ENCODE measurements around the gene ZNF474.

DNA sequence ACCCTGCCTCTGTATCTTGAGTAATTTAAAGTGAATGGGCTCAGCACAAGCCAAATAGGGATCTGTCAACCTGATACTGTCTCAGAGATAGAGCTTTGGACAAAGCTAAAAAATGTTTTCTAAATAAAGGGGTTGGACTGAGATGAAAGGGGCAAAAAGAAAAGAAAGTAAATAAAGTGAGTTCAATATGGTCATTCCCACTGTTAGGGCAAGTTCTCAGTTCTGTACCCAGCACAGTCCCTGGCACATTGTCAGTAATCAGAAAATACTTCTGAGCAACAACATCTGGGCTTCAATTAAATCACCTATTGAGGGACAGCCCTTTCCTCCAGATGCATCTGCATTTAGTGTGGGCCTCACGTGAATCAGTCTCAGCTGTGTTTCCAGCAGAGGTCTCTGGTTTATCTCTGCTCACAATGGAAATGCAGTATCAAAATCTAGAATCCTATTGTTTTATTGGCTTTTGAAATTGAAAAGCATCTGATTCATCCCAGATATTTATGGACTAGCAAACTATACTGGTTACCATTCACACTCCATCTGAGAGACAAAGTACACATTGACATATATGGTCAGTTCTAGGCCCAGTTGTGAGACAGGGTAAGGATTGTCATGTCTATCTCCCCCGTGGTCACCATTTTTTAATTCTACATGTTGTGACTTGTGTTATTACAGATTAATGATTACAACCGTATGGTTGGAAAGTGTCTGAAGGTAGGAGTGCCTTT lies 35.6 kb downstream of the ZNF474 start:
- TF ChIP-seq, protein P1, sequence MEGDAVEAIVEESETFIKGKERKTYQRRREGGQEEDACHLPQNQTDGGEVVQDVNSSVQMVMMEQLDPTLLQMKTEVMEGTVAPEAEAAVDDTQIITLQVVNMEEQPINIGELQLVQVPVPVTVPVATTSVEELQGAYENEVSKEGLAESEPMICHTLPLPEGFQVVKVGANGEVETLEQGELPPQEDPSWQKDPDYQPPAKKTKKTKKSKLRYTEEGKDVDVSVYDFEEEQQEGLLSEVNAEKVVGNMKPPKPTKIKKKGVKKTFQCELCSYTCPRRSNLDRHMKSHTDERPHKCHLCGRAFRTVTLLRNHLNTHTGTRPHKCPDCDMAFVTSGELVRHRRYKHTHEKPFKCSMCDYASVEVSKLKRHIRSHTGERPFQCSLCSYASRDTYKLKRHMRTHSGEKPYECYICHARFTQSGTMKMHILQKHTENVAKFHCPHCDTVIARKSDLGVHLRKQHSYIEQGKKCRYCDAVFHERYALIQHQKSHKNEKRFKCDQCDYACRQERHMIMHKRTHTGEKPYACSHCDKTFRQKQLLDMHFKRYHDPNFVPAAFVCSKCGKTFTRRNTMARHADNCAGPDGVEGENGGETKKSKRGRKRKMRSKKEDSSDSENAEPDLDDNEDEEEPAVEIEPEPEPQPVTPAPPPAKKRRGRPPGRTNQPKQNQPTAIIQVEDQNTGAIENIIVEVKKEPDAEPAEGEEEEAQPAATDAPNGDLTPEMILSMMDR (IDR thresholded peaks at IDR 0.05) = no peak
- TF ChIP-seq POLR2A (IDR thresholded peaks at IDR 0.05) = no peak

All from ovary (tissue), 3 donors.